HFF-Myc (cell line): ENCODE data around the gene CFAP410.
"Not testable (repeated sequence)": the region's sequence is repeated elsewhere in the genome, so short reads cannot be mapped to it uniquely, and the experiment has no call there.

ENCODE experiments used
- DNase-seq: peaks from one replicate; pipeline ENCODE4 v3.0.0-alpha.2; 2011; ENCODE audit warnings: low read depth; ENCODE audit errors: extremely low read depth
- H3K4me3 ChIP-seq: replicated peaks from 2 replicates; pipeline ENCODE4 v1.5.1; 2011; ENCODE audit warnings: low read depth, mild to moderate bottlenecking, control low read depth, low read length
- TF ChIP-seq, protein P1 (sequence below): IDR thresholded peaks from 2 replicates; pipeline ENCODE4 v1.5.1; 2012; ENCODE audit warnings: mild to moderate bottlenecking, low read depth, low read length, control low read depth; ENCODE audit errors: missing control alignments

The CFAP410 gene

DNA sequence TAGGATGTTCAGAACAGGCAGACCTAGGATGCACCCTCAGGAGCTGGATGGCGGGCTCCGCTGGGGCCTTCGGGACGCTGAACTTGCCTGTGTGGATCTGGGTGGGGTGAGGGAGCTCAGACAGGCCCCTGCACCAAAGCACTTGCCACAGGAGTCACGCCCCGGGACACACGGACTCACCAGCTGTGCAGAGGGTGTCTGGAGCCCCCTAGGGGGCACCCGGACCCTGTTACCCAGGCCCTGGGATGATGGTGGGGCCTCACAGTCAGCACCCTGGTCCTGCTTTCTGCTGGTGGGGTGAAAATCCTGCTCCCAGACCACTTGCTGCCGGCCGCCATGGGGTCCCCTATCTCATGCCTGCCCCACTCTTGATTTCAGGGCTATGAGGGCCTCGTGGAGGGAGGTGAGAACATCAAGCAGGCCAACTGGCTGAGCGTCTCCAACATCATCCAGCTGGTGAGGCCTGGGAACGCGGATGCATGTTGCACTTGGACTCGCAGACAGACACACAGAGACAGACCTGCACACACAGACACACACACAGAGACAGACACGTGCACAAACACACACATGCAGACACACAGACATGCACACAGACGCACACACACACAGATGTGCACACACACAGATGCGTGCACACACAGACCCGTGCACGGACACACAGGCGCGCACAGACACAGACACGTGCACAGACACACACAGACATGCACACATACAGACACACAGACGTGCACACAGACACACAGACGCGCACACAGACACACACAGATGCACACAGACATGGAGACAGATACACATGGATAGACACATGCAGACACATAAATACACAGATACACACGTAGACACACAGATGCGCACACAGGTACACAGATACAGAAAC is 28.3 kb downstream of the CFAP410 start:
- no peak for DNase-seq
- TF ChIP-seq, protein P1, sequence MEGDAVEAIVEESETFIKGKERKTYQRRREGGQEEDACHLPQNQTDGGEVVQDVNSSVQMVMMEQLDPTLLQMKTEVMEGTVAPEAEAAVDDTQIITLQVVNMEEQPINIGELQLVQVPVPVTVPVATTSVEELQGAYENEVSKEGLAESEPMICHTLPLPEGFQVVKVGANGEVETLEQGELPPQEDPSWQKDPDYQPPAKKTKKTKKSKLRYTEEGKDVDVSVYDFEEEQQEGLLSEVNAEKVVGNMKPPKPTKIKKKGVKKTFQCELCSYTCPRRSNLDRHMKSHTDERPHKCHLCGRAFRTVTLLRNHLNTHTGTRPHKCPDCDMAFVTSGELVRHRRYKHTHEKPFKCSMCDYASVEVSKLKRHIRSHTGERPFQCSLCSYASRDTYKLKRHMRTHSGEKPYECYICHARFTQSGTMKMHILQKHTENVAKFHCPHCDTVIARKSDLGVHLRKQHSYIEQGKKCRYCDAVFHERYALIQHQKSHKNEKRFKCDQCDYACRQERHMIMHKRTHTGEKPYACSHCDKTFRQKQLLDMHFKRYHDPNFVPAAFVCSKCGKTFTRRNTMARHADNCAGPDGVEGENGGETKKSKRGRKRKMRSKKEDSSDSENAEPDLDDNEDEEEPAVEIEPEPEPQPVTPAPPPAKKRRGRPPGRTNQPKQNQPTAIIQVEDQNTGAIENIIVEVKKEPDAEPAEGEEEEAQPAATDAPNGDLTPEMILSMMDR: no peak

DNA sequence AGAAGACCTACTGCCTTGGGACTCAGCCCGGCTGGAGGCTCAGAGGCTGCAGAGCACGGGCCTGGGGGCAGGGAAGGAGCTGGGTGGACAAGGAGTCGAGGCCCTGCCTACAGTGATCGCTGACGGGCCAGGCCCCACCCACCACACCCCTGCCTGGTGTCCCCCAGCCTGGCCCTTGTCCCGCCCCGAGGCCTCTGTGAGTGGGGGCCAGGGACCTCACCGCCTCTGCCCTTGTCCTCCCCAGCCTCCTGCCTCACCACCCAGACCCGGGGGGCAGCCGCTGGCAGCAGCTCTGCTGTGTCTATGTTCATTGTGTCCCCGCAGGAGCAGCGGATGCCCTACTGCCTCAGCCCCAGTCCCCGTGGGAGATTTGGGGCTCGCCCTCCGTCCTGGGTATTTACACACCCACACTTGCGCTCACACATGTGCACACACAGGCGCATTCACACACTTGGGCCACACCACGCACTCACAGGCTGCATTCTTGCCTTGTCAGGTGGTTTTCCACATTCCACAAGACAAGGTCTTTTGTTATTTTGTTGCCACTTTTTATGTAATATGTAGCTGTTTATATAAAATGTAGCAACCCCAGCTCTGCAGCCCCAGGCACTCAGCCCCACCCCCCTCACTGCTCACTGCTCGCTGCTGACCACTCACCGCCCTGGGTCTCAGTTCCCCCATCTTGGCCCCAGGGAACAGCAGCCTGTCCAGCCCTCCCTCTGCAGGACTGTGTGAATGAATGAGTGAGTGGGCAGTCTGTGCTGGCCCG is 32.1 kb downstream of the CFAP410 start:
- TF ChIP-seq, protein P1: no peak
- no peak for DNase-seq
- H3K4me3 ChIP-seq: no peak overlapping the region

More for the DNA sequence above, 28.3 kb downstream of the CFAP410 start:
- no peak overlapping the region for H3K4me3 ChIP-seq

DNA sequence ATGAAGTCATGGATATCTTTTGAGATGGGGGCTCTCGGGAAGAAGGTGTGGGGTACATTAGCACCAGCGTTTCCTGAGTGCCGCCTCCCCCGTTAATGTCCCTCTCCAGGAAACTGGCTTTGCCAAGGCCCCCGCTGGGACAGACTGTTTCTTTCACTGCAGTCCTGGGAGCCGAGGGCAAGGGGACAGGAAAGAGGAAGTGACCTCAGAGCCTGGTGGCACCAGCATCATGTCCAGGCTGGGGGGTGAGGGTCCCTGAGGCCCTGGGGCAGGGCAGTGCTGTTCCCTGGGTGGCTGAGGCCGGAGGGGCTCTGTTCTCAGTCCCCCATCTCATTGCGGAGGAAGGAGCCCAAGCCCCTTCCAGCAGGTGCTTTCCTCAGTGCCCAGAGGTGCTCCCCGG is 33.5 kb downstream of the CFAP410 start:
- DNase-seq: no peak
- H3K4me3 ChIP-seq: no peak overlapping the region
- TF ChIP-seq, protein P1: no peak

DNA sequence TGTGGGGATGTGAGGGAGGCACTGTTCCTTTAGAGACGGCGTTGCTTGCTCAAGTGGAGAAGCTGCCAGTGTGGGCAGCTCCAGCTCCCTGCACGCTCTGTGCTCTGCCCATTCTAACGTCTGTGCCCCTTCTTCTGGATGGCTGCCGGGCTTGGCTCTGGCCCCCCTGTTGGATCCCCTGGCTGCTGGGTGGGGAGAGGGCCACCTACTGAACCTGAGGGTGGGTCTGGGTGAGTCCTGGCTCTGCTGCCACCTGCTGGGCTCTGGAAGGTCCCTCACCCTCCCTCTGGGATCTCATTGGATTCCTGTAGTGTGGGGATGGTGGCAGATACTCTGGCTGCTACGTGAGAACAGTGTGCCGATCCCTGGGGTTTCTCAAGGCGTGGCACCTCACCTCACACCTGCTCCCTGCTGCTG is 34.3 kb downstream of the CFAP410 start:
- no peak for DNase-seq

DNA sequence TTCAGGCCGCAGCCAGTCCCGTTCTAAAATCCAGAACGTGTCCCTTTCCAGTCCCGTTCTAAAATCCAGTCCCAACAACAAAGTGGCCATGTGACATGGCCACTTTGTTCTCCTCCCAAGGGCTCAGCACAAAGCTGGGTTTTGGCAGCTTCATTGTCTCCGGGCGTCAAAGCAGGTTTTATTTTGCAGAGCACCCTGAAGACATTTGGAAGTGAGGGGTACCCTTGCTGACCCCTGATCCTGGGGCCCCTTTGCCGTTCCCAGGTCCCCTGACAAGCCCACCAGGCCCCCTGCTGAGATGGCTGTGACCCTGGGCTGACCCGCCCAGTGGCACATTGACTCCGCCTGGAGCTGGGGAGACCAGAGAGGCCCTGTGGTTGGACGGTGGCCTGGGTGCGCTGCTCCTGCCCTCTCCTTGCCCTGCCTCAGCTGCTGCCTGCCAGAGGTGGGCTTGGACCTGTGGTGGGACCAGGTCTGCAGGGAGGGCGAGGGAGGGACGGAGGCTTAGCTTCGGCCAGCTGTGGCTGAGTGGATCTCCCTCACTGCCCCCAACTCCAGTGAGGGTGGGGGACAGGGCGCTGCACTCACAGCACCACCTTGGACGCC is 35.1 kb downstream of the CFAP410 start:
- TF ChIP-seq, protein P1: no peak
- H3K4me3 ChIP-seq: no peak overlapping the region
- DNase-seq: no peak

More for the DNA sequence above, 34.3 kb downstream of the CFAP410 start:
- H3K4me3 ChIP-seq: no peak overlapping the region
- TF ChIP-seq, protein P1: peak; percentile 85

DNA sequence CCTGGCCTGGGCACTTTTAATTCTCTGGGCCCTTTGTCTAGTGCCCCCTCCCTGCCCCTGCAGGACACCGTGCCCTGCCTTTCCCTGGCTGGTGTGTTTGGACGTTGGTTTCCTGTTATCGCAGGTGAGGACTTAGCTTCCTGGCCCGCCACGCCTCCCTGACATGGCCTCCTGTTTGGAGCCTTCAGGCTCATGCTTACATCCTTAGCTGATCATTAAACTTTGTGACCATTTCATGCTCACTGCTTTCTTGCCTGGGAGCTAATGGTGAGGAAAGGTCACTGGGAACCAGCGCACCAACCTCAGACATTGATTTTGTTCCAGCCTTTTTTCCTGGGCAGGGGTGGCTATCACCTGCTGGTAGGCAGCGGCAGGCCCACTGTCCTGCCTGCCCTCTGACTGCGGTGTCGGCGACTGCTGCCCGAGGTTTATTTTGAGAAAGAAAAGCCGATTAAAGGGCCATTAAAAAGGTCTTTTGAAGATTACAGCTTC is 35.7 kb downstream of the CFAP410 start:
- DNase-seq: no peak
- no peak overlapping the region for H3K4me3 ChIP-seq
- TF ChIP-seq, protein P1: no peak

DNA sequence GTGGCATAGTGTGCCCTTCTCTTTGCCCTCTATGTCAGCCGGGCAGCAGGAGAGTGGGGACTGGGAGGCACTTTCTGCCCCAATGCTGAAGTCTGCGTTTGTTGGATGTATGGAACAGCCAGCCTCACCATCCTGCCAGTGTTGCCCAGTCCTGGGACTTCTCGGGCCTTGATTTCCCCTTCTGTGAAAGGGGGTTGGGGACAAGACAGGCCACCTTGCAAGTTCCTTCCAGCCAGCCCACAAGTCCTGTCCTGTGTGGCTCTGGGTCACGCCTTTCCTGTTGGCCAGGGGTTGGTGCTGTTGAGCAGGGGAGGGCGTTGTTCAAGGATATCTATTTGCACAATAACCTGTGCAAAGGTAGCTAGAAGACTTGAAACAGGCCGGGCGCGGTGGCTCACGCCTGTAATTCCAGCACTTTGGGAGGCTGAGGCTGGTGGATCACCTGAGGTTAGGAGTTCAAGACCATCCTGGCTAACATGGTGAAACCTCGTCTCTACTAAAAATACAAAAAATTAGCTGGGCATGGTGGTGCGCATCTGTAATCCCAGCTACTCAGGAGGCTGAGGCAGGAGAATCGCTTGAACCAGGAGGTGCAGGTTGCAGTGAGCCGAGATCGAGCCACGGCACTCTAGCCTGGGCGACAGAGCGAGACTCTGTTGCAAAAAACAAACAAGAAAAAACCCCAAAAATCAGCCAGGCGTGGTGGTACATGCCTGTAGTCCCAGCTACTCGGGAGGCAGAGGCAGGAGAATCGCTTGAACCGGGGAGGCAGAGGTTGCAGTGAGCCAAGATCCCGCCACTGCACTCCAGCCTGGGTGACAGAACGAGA is 36.4 kb downstream of the CFAP410 start:
- H3K4me3 ChIP-seq, DNase-seq: not testable (repeated sequence)
